Right cardiac atrium (tissue), 5 donors: ENCODE data around the gene ATP10A. TPM values are rescaled to one million over a fixed set of nuclear protein-coding genes. Genes with fewer than 3 reads are reported as not detected.

Experiments
- ATAC-seq, 2 donors: fragments of 200-7000 bp; cut with Tn5 transposase; one replicate each; pipeline versions ENCODE4 v1.8.0 to v1.9.1; 2020; ENCODE audit warnings: moderate library complexity in 2 of 2, mild to moderate bottlenecking in 1 of 2
- DNase-seq, 3 donors: peaks; one replicate each; pipeline ENCODE4 v3.0.0-alpha.2; 2020
- H3K27ac ChIP-seq: one replicate; pipeline ENCODE4 v1.5.1; 2013; ENCODE audit warnings: mild to moderate bottlenecking, low read length, control low read depth, moderate library complexity
- H3K27me3 ChIP-seq: one replicate; pipeline ENCODE4 v1.6.1; 2013; ENCODE audit not compliant: control insufficient read depth, insufficient read depth
- H3K4me1 ChIP-seq: one replicate; pipeline ENCODE4 v1.6.1; 2013; ENCODE audit warnings: low read length; ENCODE audit not compliant: control insufficient read depth, insufficient read depth
- H3K4me3 ChIP-seq: one replicate; pipeline ENCODE4 v1.5.1; 2013; ENCODE audit warnings: low read length, control low read depth
- H3K9me3 ChIP-seq: one replicate; pipeline ENCODE4 v1.6.1; 2013; ENCODE audit warnings: low read length; ENCODE audit not compliant: control insufficient read depth
- WGBS: extraction: QIAGEN DNeasy Blood & Tissue Kit; methylation state at CpG from one replicate; pipeline ENCODE4 v1.1.7; 2013; 5-methylcytosine and 5-hydroxymethylcytosine counted together
- intact Hi-C, 4 donors: fragments of 100-400 bp; cut with DNase I; formaldehyde crosslinking; loops; one replicate each; pipeline versions ENCODE4 v1.11.0 to v1.14.0; 2022 to 2023
- polyA plus RNA-seq: library from polyadenylated mRNA; stranded (reverse); fragments of 200-250 nt; gene quantifications from one replicate; pipeline ENCODE4 v1.2.3, GENCODE V29; 2013
- total RNA-seq, 4 donors: library from RNA; stranded (reverse); fragmentation: NEBNext Ultra II Directional; extraction: Animal tissue kit (Norgen Biotek cat#: 25700); gene quantifications; one replicate each; pipeline ENCODE4 v1.2.1, GENCODE V29; 2021
- donor health status: healthy with polysubstance abuse.
- donor health status: DM: no; HTN: yes; CAD: no.
- donor health status: DM: no; HTN: no; CAD: no.
- donor health status: DM: no; HTN: yes; CAD: no; lungs with severe emphysema.
- donor health status: DM: yes; HTN: yes; CAD: no.

The ATP10A gene
- total and polyA plus RNA-seq, 5 donors = 0.95 to 3.0 (median 1.5) TPM

- no peak overlapping the region for H3K4me3 ChIP-seq
- no peaks in the 10 kb centered on the region for H3K27me3 ChIP-seq
- 66% methylated on average over 14 of the region's 14 CpGs for WGBS
- H3K4me1 ChIP-seq = no peaks in the 10 kb centered on the region
- DNase-seq (peak in 1 of 3 donors; percentile 30), ATAC-seq (no peak)
- H3K9me3 ChIP-seq = no peaks in the 10 kb centered on the region
- no peak overlapping the region for H3K27ac ChIP-seq
- intact Hi-C loops = no loop called here
Measured at GRCh38 chr15:25844981-25845680, 18.0 kb downstream of the ATP10A start.

DNA sequence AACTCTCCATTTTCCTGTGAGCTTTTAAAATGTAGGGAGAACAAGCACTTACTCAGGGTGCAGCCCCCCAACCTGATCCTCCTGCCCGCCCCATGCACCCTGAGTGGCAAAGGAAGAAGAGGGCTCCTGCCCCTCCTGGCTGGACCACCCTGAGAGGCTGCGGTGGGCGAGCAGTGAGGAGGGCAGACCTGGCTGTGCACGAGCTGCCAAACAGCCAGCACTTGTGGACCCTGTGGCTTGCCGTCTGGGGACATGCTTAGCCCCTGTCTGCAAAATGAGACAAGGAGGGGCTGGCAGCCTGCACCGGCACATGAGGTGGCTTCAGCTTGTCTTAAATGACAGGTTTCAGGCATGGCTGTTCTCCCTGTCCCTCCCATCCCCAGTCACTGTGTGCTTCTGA lies 18.6 kb downstream of the ATP10A start:
- WGBS = 79% methylated on average over 6 of the region's 6 CpGs
- no peak overlapping the region for H3K27ac ChIP-seq
- no peaks in the 10 kb centered on the region for H3K27me3 ChIP-seq
- intact Hi-C loops = no loop called here
- H3K4me3 ChIP-seq = no peak overlapping the region
- H3K9me3 ChIP-seq = no peaks in the 10 kb centered on the region
- ATAC-seq = no peak
- no peak for DNase-seq
- no peaks in the 10 kb centered on the region for H3K4me1 ChIP-seq

DNA sequence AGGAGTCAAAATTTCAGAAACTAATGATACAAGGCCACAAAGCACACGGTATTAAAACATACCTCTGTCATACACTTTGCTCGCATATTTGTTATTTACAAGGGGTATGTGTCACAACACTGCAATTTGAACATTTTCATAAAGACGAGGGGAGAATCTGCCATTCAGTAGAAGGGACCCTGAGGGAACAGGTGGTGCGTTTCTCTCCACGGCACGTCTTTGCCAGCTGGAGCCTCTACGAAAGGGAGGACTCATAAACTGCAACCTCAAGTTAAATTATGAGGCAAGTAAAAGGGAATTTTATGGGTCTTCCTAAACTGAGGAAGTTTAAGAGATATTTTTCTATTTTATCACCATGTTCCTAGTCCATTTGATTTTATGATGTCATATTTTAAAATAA lies 19.1 kb downstream of the ATP10A start:
- intact Hi-C loops = no loop called here

GRCh38 chr15:25839638-25840156 lies 23.4 kb downstream of the ATP10A start:
- WGBS = 82% methylated on average over 10 of the region's 10 CpGs
- ATAC-seq (no peak), DNase-seq (no peak)
- H3K4me3 ChIP-seq = no peak overlapping the region
- no peak overlapping the region for H3K27ac ChIP-seq
- H3K27me3 ChIP-seq = no peaks in the 10 kb centered on the region
- intact Hi-C loops = no loop called here
- no peaks in the 10 kb centered on the region for H3K9me3 ChIP-seq
- H3K4me1 ChIP-seq = no peaks in the 10 kb centered on the region

More for the DNA sequence above, 19.1 kb downstream of the ATP10A start:
- ATAC-seq (no peak), DNase-seq (no peak)
- Histone ChIP-seq H3K27me3 (no peaks in the 10 kb centered on the region), H3K9me3 (no peaks in the 10 kb centered on the region), H3K27ac (no peak overlapping the region), H3K4me1 (no peaks in the 10 kb centered on the region), H3K4me3 (no peak overlapping the region)
- 85% methylated on average over 7 of the region's 7 CpGs for WGBS

- H3K27ac ChIP-seq = no peak overlapping the region
- no peak overlapping the region for H3K4me3 ChIP-seq
- no peaks in the 10 kb centered on the region for H3K9me3 ChIP-seq
- DNase-seq = no peak
- ATAC-seq = no peak
- H3K27me3 ChIP-seq = no peaks in the 10 kb centered on the region
- 63% methylated on average over 4 of the region's 4 CpGs for whole genome bisulfite sequencing
- intact Hi-C loops = no loop called here
- no peaks in the 10 kb centered on the region for H3K4me1 ChIP-seq
Measured at GRCh38 chr15:25838871-25839195, 24.3 kb downstream of the ATP10A start.

DNA sequence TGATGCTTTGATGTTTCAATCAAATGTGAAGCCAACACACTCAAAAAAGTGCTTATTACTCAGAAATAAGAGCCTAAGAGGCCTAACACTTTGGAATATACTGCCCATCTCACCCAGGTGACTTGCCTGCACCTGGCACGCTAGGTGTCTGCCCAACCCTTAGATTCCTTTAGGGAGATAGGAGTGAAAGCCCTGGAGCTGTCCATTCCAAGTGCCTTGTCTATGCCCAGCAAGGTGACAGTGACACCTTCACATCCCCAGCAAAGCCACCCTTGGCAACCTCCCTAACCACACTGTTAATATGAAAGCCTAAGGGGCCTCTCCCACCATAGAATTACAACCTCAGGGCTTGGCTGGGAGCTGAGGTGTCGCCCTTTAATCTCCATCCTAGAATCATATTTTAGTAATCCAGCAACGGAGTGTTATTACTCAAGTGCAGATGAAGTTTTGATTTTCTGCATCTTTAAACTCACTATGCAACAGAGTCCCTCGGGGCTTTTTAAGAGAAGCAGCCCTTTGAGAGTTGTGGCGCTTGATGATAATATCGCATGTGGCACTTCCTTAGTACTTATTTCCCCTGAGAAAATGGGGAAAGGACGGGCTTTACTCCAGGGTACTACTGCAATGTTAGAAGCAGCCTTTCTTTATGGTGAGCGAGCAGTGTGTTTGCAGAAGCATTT lies 24.8 kb downstream of the ATP10A start:
- intact Hi-C loops = no loop called here
- DNase-seq (no peak), ATAC-seq (no peak)
- Histone ChIP-seq H3K4me3 (no peak overlapping the region), H3K27me3 (no peaks in the 10 kb centered on the region), H3K9me3 (no peaks in the 10 kb centered on the region), H3K27ac (no peak overlapping the region), H3K4me1 (no peaks in the 10 kb centered on the region)
- WGBS = 60% methylated on average over 8 of the region's 8 CpGs

- Histone ChIP-seq H3K9me3 (no peaks in the 10 kb centered on the region), H3K4me3 (no peak overlapping the region), H3K27ac (no peak overlapping the region), H3K27me3 (no peaks in the 10 kb centered on the region), H3K4me1 (no peaks in the 10 kb centered on the region)
- DNase-seq (no peak), ATAC-seq (no peak)
- WGBS = 88% methylated on average over 5 of the region's 5 CpGs
- intact Hi-C loops = no loop called here
Measured at GRCh38 chr15:25832158-25832557, 31.0 kb downstream of the ATP10A start.

- ATAC-seq = peak; percentile 88 to 92
- H3K9me3 ChIP-seq = no peaks in the 10 kb centered on the region
- H3K4me3 ChIP-seq = no peak overlapping the region
- DNase-seq = peak in 2 of 3 donors; percentile 56 to 65
- intact Hi-C loops = no loop called here
- WGBS = 50% methylated on average over 11 of the region's 11 CpGs
- peak overlapping the region; percentile 56 for H3K27ac ChIP-seq
- no peaks in the 10 kb centered on the region for H3K27me3 ChIP-seq
- no peaks in the 10 kb centered on the region for H3K4me1 ChIP-seq
Measured at GRCh38 chr15:25830844-25831451, 32.2 kb downstream of the ATP10A start.

DNA sequence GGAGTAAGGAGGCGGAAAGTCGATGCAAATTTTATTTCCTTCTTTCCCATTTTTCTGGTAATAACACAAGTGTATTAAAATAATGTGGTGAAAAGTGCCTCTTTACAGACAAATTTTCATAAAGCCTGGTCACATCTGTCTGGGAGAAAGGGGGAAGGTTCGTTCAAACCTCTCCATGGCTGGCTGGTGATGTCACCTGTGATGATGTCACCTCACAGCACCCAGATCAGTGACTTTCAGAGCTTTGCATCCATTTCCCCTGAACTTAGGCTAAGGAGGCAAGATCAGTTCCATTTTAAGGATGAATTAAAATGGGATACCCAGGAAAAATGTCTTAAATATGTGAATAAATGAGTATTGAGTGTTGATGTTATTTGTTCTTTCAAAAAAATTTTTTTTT lies 34.1 kb downstream of the ATP10A start:
- no peak overlapping the region for H3K27ac ChIP-seq
- DNase-seq (no peak), ATAC-seq (no peak)
- H3K4me3 ChIP-seq = no peak overlapping the region
- WGBS = 81% methylated on average over 3 of the region's 3 CpGs
- intact Hi-C loops = no loop called here
- no peaks in the 10 kb centered on the region for H3K27me3 ChIP-seq
- no peaks in the 10 kb centered on the region for H3K4me1 ChIP-seq
- H3K9me3 ChIP-seq = no peaks in the 10 kb centered on the region

GRCh38 chr15:25825207-25825606 lies 37.9 kb downstream of the ATP10A start:
- intact Hi-C loops = no loop called here
- no peaks in the 10 kb centered on the region for H3K9me3 ChIP-seq
- no peaks in the 10 kb centered on the region for H3K27me3 ChIP-seq
- ATAC-seq (no peak), DNase-seq (no peak)
- no peaks in the 10 kb centered on the region for H3K4me1 ChIP-seq
- H3K27ac ChIP-seq = no peak overlapping the region
- no peak overlapping the region for H3K4me3 ChIP-seq

DNA sequence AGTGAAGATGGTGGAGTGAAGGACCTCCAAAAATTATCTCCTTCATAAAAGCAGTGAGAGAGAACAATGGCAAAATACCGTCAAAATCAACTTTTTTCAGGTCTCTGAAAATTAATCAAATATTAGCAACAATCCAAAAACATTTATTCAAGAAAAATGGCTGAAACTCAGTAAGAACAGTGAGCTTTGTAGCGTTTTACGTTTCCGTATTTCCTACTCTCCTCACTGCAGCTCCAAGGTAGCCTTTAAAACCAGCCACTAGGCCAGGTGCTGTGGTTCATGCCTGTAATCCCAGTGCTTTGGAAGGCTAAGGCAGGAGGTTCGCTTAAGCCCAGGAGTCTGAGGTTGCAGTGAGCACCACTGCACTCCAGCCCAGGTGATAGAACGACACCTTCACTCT lies 38.5 kb downstream of the ATP10A start:
- H3K4me1 ChIP-seq = no peaks in the 10 kb centered on the region
- no peaks in the 10 kb centered on the region for H3K9me3 ChIP-seq
- H3K27me3 ChIP-seq = no peaks in the 10 kb centered on the region
- intact Hi-C loops = no loop called here
- no peak overlapping the region for H3K4me3 ChIP-seq
- H3K27ac ChIP-seq = no peak overlapping the region
- 78% methylated on average over 6 of the region's 6 CpGs for WGBS
- DNase-seq = no peak
- no peak for ATAC-seq
